Gastroesophageal sphincter (tissue), 4 donors: Measurements from ENCODE around the gene DYSF. TPM values are rescaled to one million over a fixed set of nuclear protein-coding genes. Genes with fewer than 3 reads are reported as not detected.

ENCODE experiments used
- ATAC-seq: fragments of 150-250 bp; one replicate; pipeline ENCODE4 v1.9.1; 2016; ENCODE audit warnings: mild to moderate bottlenecking, moderate library complexity
- H3K27ac ChIP-seq, 4 donors: fragments of 200-600 bp; sonication (generic) in 3 of 4; 1 replicate in 3 of 4; 2 replicates in 1 of 4; pipeline ENCODE4 v1.5.1; 2016 to 2019
- H3K27me3 ChIP-seq: fragments of 200-600 bp; sonication (generic); one replicate; pipeline ENCODE4 v1.5.1; 2019
- H3K36me3 ChIP-seq, 2 donors: fragments of 200-600 bp; sonication (generic); one replicate each; pipeline ENCODE4 v1.5.1; 2019; ENCODE audit warnings: control low read depth in 1 of 2
- H3K4me1 ChIP-seq, 3 donors: fragments of 200-600 bp; sonication (generic); 1 replicate in 2 of 3; 2 replicates in 1 of 3; pipeline ENCODE4 v1.5.1; 2016 to 2019; ENCODE audit warnings: control low read depth in 2 of 3
- H3K4me3 ChIP-seq, 2 donors: fragments of 200-600 bp; sonication (generic); one replicate each; pipeline ENCODE4 v1.5.1; 2019; ENCODE audit warnings: mild to moderate bottlenecking in 1 of 2, moderate library complexity in 1 of 2
- H3K9me3 ChIP-seq, 3 donors: fragments of 200-600 bp; sonication (generic); one replicate each; pipeline ENCODE4 v1.5.1; 2017 to 2019; ENCODE audit warnings: control low read depth in 2 of 3
- EP300 ChIP-seq: sonication (generic); formaldehyde crosslinking; IDR thresholded peaks from one replicate; pipeline ENCODE4 v1.6.1; 2017; ENCODE audit warnings: antibody characterized with exemption, mild to moderate bottlenecking
- POLR2A ChIP-seq, 2 donors: fragments of 450-650 bp; IDR thresholded peaks; one replicate each; pipeline ENCODE4 v1.6.1; 2017; ENCODE audit warnings: antibody characterized with exemption in 2 of 2, mild to moderate bottlenecking in 2 of 2, moderate library complexity in 1 of 2
- POLR2AphosphoS5 ChIP-seq: sonication (generic); formaldehyde crosslinking; IDR thresholded peaks from one replicate; pipeline ENCODE4 v1.6.1; 2017; ENCODE audit warnings: antibody characterized with exemption
- WGBS, 2 donors: methylation state at CpG; one replicate each; pipeline ENCODE4 v1.1.5; 2018; ENCODE audit warnings: low coverage in 1 of 2; 5-methylcytosine and 5-hydroxymethylcytosine counted together
- total RNA-seq, 4 donors: library from RNA; depleted of rRNA; stranded (reverse); fragments of >200 nt; gene quantifications; one replicate each; pipeline ENCODE4 v1.1.0, GENCODE V29; 2016
- TF ChIP-seq, protein P1 (sequence below), 4 experiments: fragments of 200-600 bp in 2 of 4; fragments of 450-650 bp in 2 of 4; sonication (generic) in 1 of 4; IDR thresholded peaks; one replicate each; pipeline ENCODE4 v1.5.1; 2017 to 2019; ENCODE audit warnings: antibody characterized with exemption in 4 of 4, mild to moderate bottlenecking in 2 of 4, moderate library complexity in 2 of 4

The DYSF gene
- total RNA-seq, 4 donors from 2014 or later: 11.0 to 50.1 (median 17.4) TPM

- H3K4me1 ChIP-seq: peaks cover 0 to 26% (median 6%) of the 10 kb centered on the region in 3 donors
- H3K27ac ChIP-seq: no peak overlapping the region
- H3K36me3 ChIP-seq: peaks cover 0 to 62% of the 10 kb centered on the region in 2 donors
- no peak for ATAC-seq
- H3K27me3 ChIP-seq: no peaks in the 10 kb centered on the region
- TF ChIP-seq, protein P1, sequence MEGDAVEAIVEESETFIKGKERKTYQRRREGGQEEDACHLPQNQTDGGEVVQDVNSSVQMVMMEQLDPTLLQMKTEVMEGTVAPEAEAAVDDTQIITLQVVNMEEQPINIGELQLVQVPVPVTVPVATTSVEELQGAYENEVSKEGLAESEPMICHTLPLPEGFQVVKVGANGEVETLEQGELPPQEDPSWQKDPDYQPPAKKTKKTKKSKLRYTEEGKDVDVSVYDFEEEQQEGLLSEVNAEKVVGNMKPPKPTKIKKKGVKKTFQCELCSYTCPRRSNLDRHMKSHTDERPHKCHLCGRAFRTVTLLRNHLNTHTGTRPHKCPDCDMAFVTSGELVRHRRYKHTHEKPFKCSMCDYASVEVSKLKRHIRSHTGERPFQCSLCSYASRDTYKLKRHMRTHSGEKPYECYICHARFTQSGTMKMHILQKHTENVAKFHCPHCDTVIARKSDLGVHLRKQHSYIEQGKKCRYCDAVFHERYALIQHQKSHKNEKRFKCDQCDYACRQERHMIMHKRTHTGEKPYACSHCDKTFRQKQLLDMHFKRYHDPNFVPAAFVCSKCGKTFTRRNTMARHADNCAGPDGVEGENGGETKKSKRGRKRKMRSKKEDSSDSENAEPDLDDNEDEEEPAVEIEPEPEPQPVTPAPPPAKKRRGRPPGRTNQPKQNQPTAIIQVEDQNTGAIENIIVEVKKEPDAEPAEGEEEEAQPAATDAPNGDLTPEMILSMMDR (IDR thresholded peaks at IDR 0.05): no peak
- TF ChIP-seq EP300: no peak
- TF ChIP-seq POLR2AphosphoS5: no peak
- TF ChIP-seq POLR2A (IDR thresholded peaks at IDR 0.05): no peak
- WGBS, 2 donors: no CpG with 5 or more reads among the region's 9 CpGs
- H3K9me3 ChIP-seq: no peaks in the 10 kb centered on the region
- no peak overlapping the region for H3K4me3 ChIP-seq
Observed at GRCh38 chr2:71600555-71600954, 147.2 kb downstream of the DYSF start.

DNA sequence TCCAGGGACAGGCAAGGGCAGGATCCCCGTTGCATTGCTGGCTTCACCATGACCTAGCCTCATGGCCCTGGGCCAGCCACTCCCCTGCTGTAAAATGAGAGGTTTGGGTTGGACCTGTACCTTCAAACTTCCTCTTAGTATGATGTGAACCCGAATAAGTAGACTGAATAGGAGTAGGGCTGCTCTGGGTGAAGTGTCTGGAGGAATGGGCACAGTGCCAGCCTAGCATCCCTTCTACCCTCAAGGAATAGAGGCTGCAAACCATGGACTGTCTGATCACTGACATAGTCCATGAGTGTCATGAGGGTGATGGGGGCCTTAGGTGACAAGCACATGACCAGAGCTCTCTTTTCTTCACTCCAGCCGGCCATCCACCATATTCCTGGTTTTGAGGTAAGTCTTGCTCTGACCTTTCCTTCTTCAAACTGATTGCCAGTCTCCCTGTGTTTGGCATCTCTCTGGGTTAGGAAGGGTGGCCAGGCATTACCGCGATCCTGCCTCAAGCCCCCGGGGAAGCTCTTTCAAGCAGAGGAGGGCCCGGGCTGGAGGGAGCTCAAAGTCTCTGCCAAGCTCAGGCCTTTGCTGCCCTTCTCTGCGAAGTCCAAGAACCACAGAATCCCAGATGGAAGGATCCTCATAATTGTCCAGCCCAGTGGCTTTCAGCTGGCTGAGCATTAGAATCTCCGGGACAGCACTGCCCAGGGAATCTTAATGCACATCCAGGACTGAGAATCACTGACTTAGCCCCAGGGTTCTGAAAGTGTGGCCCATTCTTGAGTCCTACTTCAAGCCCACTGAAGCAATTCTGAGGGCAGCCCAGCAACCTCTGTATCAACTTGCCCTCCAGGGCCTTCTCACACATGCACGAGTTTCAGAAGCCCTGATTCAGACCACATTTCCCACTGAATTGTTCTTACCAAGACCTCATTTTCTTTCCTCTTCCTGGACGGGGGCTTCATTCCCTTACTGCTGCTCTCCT is 148.1 kb downstream of the DYSF start:
- TF ChIP-seq POLR2AphosphoS5 (no peak), POLR2A (IDR thresholded peaks at IDR 0.05) (no peak), EP300 (no peak)
- TF ChIP-seq, protein P1 (IDR thresholded peaks at IDR 0.05): no peak
- Histone ChIP-seq H3K27me3 (no peaks in the 10 kb centered on the region), H3K9me3 (no peaks in the 10 kb centered on the region), H3K27ac (no peak overlapping the region), H3K4me3 (no peak overlapping the region), H3K4me1 (peaks cover 0 to 26% (median 6%) of the 10 kb centered on the region in 3 donors), H3K36me3 (peaks cover 0 to 67% of the 10 kb centered on the region in 2 donors)
- no peak for ATAC-seq
- 93 to 96% methylated on average over 5 to 7 of the region's 11 CpGs for WGBS, 2 donors

DNA sequence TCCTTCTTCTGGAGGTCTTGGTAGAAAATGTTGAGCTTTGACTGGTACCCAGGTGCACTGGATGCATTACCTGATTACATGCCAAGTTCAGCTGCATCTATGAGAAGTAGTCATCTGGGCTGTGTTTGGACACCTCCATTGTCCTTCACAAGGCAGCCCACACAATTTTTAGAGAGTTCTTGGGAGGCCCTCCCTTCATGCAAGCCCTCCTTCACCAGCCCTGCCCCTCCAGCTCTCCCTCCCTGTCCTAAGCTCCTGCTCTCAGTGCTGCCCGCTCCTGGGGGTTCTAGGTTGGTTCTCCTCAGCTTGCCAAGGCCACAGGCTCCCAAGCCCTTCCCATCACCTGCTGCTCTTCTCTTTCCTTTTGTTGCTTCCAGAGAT is 148.7 kb downstream of the DYSF start:
- Histone ChIP-seq H3K4me3 (no peak overlapping the region), H3K36me3 (peaks cover 0 to 67% of the 10 kb centered on the region in 2 donors), H3K27me3 (no peaks in the 10 kb centered on the region), H3K27ac (no peak overlapping the region), H3K4me1 (peaks cover 0 to 26% (median 6%) of the 10 kb centered on the region in 3 donors), H3K9me3 (no peaks in the 10 kb centered on the region)
- WGBS, 2 donors: 80 to 100% methylated on average over 1 of the region's 1 CpG
- ATAC-seq: no peak
- no peak for TF ChIP-seq POLR2A (IDR thresholded peaks at IDR 0.05)
- TF ChIP-seq EP300: no peak
- TF ChIP-seq, protein P1 (IDR thresholded peaks at IDR 0.05): no peak
- no peak for TF ChIP-seq POLR2AphosphoS5

DNA sequence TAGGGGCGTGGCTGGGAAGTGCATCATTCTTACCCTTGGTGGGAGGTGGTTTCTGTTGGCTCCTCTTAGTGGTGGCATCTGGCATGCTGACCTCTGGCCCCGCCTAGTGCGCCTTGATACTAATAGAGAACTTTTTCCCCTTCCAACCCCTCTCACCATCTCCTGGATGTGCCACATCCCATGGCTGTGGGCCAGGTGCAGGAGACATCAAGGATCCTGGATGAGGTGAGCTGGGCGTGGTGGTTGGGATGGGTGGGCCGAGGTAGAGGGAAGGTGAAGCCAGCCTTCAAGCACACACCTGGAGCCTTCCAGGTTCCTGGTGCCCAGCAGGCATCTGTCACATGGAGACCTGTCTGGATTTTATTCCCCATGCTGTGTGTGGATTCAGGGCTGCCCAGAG is 149.2 kb downstream of the DYSF start:
- ATAC-seq: no peak
- WGBS, 2 donors: 88% methylated on average over 1 of the region's 5 CpGs; no CpG with 5 or more reads in 1 of the 2 donors
- TF ChIP-seq POLR2AphosphoS5: no peak

GRCh38 chr2:71603311-71603811 is 150.0 kb downstream of the DYSF start:
- Histone ChIP-seq H3K4me3 (no peak overlapping the region), H3K4me1 (peaks cover 0 to 26% (median 6%) of the 10 kb centered on the region in 3 donors), H3K27me3 (no peaks in the 10 kb centered on the region), H3K27ac (no peak overlapping the region), H3K36me3 (peaks cover 0 to 59% of the 10 kb centered on the region in 2 donors), H3K9me3 (no peaks in the 10 kb centered on the region)
- WGBS, 2 donors: 35 to 63% methylated on average over 3 to 4 of the region's 13 CpGs
- TF ChIP-seq POLR2AphosphoS5 (no peak), EP300 (no peak), POLR2A (IDR thresholded peaks at IDR 0.05) (no peak)
- TF ChIP-seq, protein P1 (IDR thresholded peaks at IDR 0.05): no peak
- no peak for ATAC-seq

More for the DNA sequence above, 149.2 kb downstream of the DYSF start:
- peaks cover 0 to 26% (median 6%) of the 10 kb centered on the region in 3 donors for H3K4me1 ChIP-seq
- no peaks in the 10 kb centered on the region for H3K9me3 ChIP-seq
- no peaks in the 10 kb centered on the region for H3K27me3 ChIP-seq
- H3K4me3 ChIP-seq: no peak overlapping the region
- H3K27ac ChIP-seq: no peak overlapping the region
- peaks cover 0 to 64% of the 10 kb centered on the region in 2 donors for H3K36me3 ChIP-seq
